ENCODE data around the gene EEIG1.

EEIG1 gene

GRCh38 chr9:127961155-127961490 is 19.7 kb downstream of the EEIG1 start:
- DNase-seq (ENCODE audit: low read depth in 2 of 2, low spot score in 1 of 2): no peak

- no peak for DNase-seq (ENCODE audit: low read depth in 2 of 2, low spot score in 1 of 2)
Measured at GRCh38 chr9:127960410-127961154, 20.2 kb downstream of the EEIG1 start.

GRCh38 chr9:127959841-127960409 is 20.9 kb downstream of the EEIG1 start:
- no peak for DNase-seq (ENCODE audit: low read depth in 2 of 2, low spot score in 1 of 2)

- no peak for DNase-seq (ENCODE audit: low read depth in 2 of 2, low spot score in 1 of 2)
Measured at GRCh38 chr9:127959398-127959797, 21.4 kb downstream of the EEIG1 start.

- DNase-seq (ENCODE audit: low read depth in 2 of 2, low spot score in 1 of 2): no peak
Measured at GRCh38 chr9:127958728-127959127, 22.1 kb downstream of the EEIG1 start.

- peak in 1 of 2 donors; percentile 72 for DNase-seq (ENCODE audit: low read depth in 2 of 2, low spot score in 1 of 2)
Measured at GRCh38 chr9:127955294-127956015, 25.3 kb downstream of the EEIG1 start.

- no peak for DNase-seq (ENCODE audit: low read depth in 2 of 2, low spot score in 1 of 2)
Measured at GRCh38 chr9:127954831-127955293, 25.9 kb downstream of the EEIG1 start.

- no peak for DNase-seq (ENCODE audit: low read depth in 2 of 2, low spot score in 1 of 2)
Measured at GRCh38 chr9:127953768-127954505, 26.9 kb downstream of the EEIG1 start.

- DNase-seq (ENCODE audit: low read depth in 2 of 2, low spot score in 1 of 2): no peak
Measured at GRCh38 chr9:127953154-127953553, 27.6 kb downstream of the EEIG1 start.

- no peak for DNase-seq (ENCODE audit: low read depth in 2 of 2, low spot score in 1 of 2)
Measured at GRCh38 chr9:127950513-127951289, 30.1 kb downstream of the EEIG1 start.

GRCh38 chr9:127949827-127950512 is 30.8 kb downstream of the EEIG1 start:
- no peak for DNase-seq (ENCODE audit: low read depth in 2 of 2, low spot score in 1 of 2)

- no peak for DNase-seq (ENCODE audit: low read depth in 2 of 2, low spot score in 1 of 2)
Measured at GRCh38 chr9:127947841-127948710, 32.7 kb downstream of the EEIG1 start.

GRCh38 chr9:127946728-127947127 is 34.1 kb downstream of the EEIG1 start:
- no peak for DNase-seq (ENCODE audit: low read depth in 2 of 2, low spot score in 1 of 2)

- no peak for DNase-seq (ENCODE audit: low read depth in 2 of 2, low spot score in 1 of 2)
Measured at GRCh38 chr9:127945942-127946341, 34.8 kb downstream of the EEIG1 start.

GRCh38 chr9:127945338-127945737 is 35.5 kb downstream of the EEIG1 start:
- no peak for DNase-seq (ENCODE audit: low read depth in 2 of 2, low spot score in 1 of 2)

- no peak for DNase-seq (ENCODE audit: low read depth in 2 of 2, low spot score in 1 of 2)
Measured at GRCh38 chr9:127944586-127945218, 36.1 kb downstream of the EEIG1 start.

- DNase-seq (ENCODE audit: low read depth in 2 of 2, low spot score in 1 of 2): peak; percentile 30 to 57
Measured at GRCh38 chr9:127943731-127944144, 37.1 kb downstream of the EEIG1 start.

- no peak for DNase-seq (ENCODE audit: low read depth in 2 of 2, low spot score in 1 of 2)
Measured at GRCh38 chr9:127943011-127943662, 37.7 kb downstream of the EEIG1 start.
